HepG2 (cell line): ENCODE results near the gene TFRC. TPM values are rescaled to one million over a fixed set of nuclear protein-coding genes. Genes with fewer than 3 reads are reported as not detected.
A peak's percentile ranks its signal among the peaks of the same experiment; 100 is the strongest.

Experiments
- HOXA3 ChIP-seq: sonication (generic); formaldehyde crosslinking; IDR thresholded peaks from 2 replicates; pipeline ENCODE4 v1.5.0; 2020; ENCODE audit warnings: missing genetic modification reagents
- KLF13 ChIP-seq: sonication (generic); formaldehyde crosslinking; IDR thresholded peaks from 2 replicates; pipeline ENCODE4 v1.4.0; 2020; ENCODE audit warnings: mild to moderate bottlenecking, missing genetic modification reagents
- MXD1 ChIP-seq: sonication (generic); formaldehyde crosslinking; IDR thresholded peaks from 2 replicates; pipeline ENCODE4 v1.4.0; 2020; ENCODE audit warnings: mild to moderate bottlenecking, missing genetic modification reagents
- NR0B2 ChIP-seq: sonication (generic); formaldehyde crosslinking; IDR thresholded peaks from 2 replicates; pipeline ENCODE4 v1.4.0; 2020; ENCODE audit warnings: mild to moderate bottlenecking, missing genetic modification reagents
- NR1H2 ChIP-seq: sonication (generic); formaldehyde crosslinking; IDR thresholded peaks from 2 replicates; pipeline ENCODE4 v1.8.1; 2022; ENCODE audit warnings: low read depth, missing genetic modification reagents, borderline replicate concordance
- PHF20 ChIP-seq: sonication (generic); formaldehyde crosslinking; IDR thresholded peaks from 2 replicates; pipeline ENCODE4 v1.5.0; 2020; ENCODE audit warnings: mild to moderate bottlenecking, missing genetic modification reagents
- SMAD1 ChIP-seq: sonication (generic); formaldehyde crosslinking; IDR thresholded peaks from 2 replicates; pipeline ENCODE4 v1.4.0; 2020; ENCODE audit warnings: missing genetic modification reagents, low read depth, mild to moderate bottlenecking, borderline replicate concordance
- TBX3 ChIP-seq: fragments of 450-650 bp; IDR thresholded peaks from 2 replicates; pipeline ENCODE4 v1.6.1; 2017; ENCODE audit warnings: antibody characterized with exemption, mild to moderate bottlenecking, inconsistent platforms, borderline replicate concordance
- TFE3 ChIP-seq: IDR thresholded peaks from 2 replicates; pipeline ENCODE4 v1.6.1; 2016
- XBP1 ChIP-seq: sonication (generic); formaldehyde crosslinking; IDR thresholded peaks from 2 replicates; pipeline ENCODE4 v1.5.0; 2020; ENCODE audit warnings: missing genetic modification reagents
- ZBTB26 ChIP-seq: IDR thresholded peaks from 2 replicates; pipeline ENCODE4 v1.6.1; 2016; ENCODE audit warnings: missing compliant biosample characterization, missing genetic modification reagents, borderline replicate concordance
- ZNF563 ChIP-seq: sonication (generic); formaldehyde crosslinking; IDR thresholded peaks from 2 replicates; pipeline ENCODE4 v1.8.0; 2022; ENCODE audit warnings: mild to moderate bottlenecking, moderate library complexity, missing genetic modification reagents
- polyA plus RNA-seq, 8 experiments: library from polyadenylated mRNA; depleted of rRNA in 3 of 8; stranded (reverse) in 7 of 8; unstranded in 1 of 8; fragments of >200 nt; fragmentation: Illumina TruSeq in 4 of 8; extraction: Trizol in 4 of 8; gene quantifications; 2 replicates each; pipeline versions ENCODE4 v1.2.1 to v1.2.3, GENCODE V29; 2011 to 2016; ENCODE audit warnings: low read depth in 4 of 8, missing spikeins in 1 of 8, mixed read lengths in 1 of 8; ENCODE audit not compliant: insufficient read depth in 1 of 8
- total RNA-seq, 5 experiments: library from RNA; depleted of rRNA; stranded (reverse); fragments of >200 nt; fragmentation: Illumina TruSeq; extraction: Trizol; gene quantifications; 2 replicates each; pipeline ENCODE4 v1.2.3, GENCODE V29; 2016; ENCODE audit warnings: low read depth in 1 of 5
- TF ChIP-seq, protein P1 (sequence below): IDR thresholded peaks from 2 replicates; pipeline ENCODE4 v1.4.0; 2020; ENCODE audit warnings: mild to moderate bottlenecking, missing genetic modification reagents
- TF ChIP-seq, protein P2 (sequence below): sonication (generic); formaldehyde crosslinking; IDR thresholded peaks from 2 replicates; pipeline ENCODE4 v1.4.0; 2020; ENCODE audit warnings: missing genetic modification reagents, borderline replicate concordance

TFRC gene
- total and polyA plus RNA-seq, 2 of the 13 experiments (the other 11 are each of a cell fraction or from before 2014, with no cell fraction given), result 188 to 274 TPM

DNA sequence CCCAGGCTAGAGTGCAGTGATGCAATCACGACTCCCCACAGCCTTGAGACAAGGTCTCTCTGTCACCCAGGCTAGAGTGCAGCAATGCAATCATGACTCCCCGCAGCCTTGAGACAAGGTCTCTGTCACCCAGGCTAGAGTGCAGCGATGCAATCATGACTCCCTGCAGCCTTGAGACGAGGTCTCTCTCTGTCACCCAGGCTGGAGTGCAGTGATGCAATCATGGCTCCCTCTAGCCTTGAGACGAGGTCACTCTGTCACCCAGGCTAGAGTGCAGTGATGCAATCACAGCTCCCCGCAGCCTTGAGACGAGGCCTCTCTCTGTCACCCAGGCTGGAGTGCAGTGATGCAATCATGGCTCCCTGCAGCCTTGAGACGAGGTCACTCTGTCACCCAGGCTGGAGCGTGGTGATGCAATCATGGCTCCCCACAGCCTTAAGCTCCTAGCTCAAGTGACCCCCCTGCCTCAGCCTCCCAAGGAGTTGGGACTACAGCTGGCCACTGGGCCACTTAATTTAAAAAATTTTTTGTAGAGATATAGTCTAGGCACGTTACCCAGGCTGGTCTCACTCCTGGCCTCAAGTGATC, 26.1 kb downstream of the TFRC start (continued):
- TF ChIP-seq MXD1 (CRISPR knock-in tag), result peak; percentile 91; the same call in 1 of the 2 replicates
- peak; percentile 91; the same call in 1 of the 2 replicates for TF ChIP-seq NR1H2
- peak; percentile 97 for TF ChIP-seq ZBTB26
- TF ChIP-seq SMAD1, result peak; percentile 89; the same call in 1 of the 2 replicates
- TF ChIP-seq KLF13 (CRISPR knock-in tag), result no peak
- peak; percentile 88; the same call in 1 of the 2 replicates for TF ChIP-seq TBX3
- TF ChIP-seq, protein P1, sequence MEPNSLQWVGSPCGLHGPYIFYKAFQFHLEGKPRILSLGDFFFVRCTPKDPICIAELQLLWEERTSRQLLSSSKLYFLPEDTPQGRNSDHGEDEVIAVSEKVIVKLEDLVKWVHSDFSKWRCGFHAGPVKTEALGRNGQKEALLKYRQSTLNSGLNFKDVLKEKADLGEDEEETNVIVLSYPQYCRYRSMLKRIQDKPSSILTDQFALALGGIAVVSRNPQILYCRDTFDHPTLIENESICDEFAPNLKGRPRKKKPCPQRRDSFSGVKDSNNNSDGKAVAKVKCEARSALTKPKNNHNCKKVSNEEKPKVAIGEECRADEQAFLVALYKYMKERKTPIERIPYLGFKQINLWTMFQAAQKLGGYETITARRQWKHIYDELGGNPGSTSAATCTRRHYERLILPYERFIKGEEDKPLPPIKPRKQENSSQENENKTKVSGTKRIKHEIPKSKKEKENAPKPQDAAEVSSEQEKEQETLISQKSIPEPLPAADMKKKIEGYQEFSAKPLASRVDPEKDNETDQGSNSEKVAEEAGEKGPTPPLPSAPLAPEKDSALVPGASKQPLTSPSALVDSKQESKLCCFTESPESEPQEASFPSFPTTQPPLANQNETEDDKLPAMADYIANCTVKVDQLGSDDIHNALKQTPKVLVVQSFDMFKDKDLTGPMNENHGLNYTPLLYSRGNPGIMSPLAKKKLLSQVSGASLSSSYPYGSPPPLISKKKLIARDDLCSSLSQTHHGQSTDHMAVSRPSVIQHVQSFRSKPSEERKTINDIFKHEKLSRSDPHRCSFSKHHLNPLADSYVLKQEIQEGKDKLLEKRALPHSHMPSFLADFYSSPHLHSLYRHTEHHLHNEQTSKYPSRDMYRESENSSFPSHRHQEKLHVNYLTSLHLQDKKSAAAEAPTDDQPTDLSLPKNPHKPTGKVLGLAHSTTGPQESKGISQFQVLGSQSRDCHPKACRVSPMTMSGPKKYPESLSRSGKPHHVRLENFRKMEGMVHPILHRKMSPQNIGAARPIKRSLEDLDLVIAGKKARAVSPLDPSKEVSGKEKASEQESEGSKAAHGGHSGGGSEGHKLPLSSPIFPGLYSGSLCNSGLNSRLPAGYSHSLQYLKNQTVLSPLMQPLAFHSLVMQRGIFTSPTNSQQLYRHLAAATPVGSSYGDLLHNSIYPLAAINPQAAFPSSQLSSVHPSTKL, result peak; percentile 99
- peak; percentile 88 for TF ChIP-seq NR0B2 (CRISPR knock-in tag)
- TF ChIP-seq PHF20 (CRISPR knock-in tag), result no peak; the same call in 1 of the 2 replicates
- TF ChIP-seq XBP1 (CRISPR knock-in tag), result no peak
- TF ChIP-seq, protein P2, sequence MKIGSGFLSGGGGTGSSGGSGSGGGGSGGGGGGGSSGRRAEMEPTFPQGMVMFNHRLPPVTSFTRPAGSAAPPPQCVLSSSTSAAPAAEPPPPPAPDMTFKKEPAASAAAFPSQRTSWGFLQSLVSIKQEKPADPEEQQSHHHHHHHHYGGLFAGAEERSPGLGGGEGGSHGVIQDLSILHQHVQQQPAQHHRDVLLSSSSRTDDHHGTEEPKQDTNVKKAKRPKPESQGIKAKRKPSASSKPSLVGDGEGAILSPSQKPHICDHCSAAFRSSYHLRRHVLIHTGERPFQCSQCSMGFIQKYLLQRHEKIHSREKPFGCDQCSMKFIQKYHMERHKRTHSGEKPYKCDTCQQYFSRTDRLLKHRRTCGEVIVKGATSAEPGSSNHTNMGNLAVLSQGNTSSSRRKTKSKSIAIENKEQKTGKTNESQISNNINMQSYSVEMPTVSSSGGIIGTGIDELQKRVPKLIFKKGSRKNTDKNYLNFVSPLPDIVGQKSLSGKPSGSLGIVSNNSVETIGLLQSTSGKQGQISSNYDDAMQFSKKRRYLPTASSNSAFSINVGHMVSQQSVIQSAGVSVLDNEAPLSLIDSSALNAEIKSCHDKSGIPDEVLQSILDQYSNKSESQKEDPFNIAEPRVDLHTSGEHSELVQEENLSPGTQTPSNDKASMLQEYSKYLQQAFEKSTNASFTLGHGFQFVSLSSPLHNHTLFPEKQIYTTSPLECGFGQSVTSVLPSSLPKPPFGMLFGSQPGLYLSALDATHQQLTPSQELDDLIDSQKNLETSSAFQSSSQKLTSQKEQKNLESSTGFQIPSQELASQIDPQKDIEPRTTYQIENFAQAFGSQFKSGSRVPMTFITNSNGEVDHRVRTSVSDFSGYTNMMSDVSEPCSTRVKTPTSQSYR (CRISPR knock-in tag), result peak; percentile 79
- peak; percentile 99 for TF ChIP-seq HOXA3 (CRISPR knock-in tag)
- peak; percentile 83 for TF ChIP-seq TFE3 (CRISPR knock-in tag)
- peak; percentile 84; the same call in 1 of the 2 replicates for TF ChIP-seq ZNF563 (CRISPR knock-in tag)
